Stimulated activated naive CD8-positive, alpha-beta T cell treated with anti-CD3 and anti-CD28 coated beads, Interleukin-15, Interleukin-2, amounts not matched to agents 100 ng/mL and 50 ng/mL, for 24 hours (primary cell): ENCODE results near the gene CYP3A7.
"Not testable (repeated sequence)": the region's sequence is repeated elsewhere in the genome, so short reads cannot be mapped to it uniquely, and the experiment has no call there.

Experiments used
- H3K27ac Mint-ChIP-seq: one replicate; pipeline ENCODE4 v1.8.0; 2021; ENCODE audit warnings: mild to moderate bottlenecking, mixed read lengths
- H3K27me3 Mint-ChIP-seq: one replicate; pipeline ENCODE4 v1.8.0; 2021; ENCODE audit warnings: mixed read lengths
- H3K36me3 Mint-ChIP-seq: one replicate; pipeline ENCODE4 v1.8.0; 2021; ENCODE audit warnings: low read depth, mixed read lengths
- H3K4me1 Mint-ChIP-seq: one replicate; pipeline ENCODE4 v1.8.0; 2021; ENCODE audit warnings: low read depth, mixed read lengths
- H3K4me3 Mint-ChIP-seq: one replicate; pipeline ENCODE4 v1.8.0; 2021; ENCODE audit warnings: mild to moderate bottlenecking, mixed read lengths
- H3K9me3 Mint-ChIP-seq: one replicate; pipeline ENCODE4 v1.8.0; 2021; ENCODE audit warnings: mixed read lengths

The CYP3A7 gene

DNA sequence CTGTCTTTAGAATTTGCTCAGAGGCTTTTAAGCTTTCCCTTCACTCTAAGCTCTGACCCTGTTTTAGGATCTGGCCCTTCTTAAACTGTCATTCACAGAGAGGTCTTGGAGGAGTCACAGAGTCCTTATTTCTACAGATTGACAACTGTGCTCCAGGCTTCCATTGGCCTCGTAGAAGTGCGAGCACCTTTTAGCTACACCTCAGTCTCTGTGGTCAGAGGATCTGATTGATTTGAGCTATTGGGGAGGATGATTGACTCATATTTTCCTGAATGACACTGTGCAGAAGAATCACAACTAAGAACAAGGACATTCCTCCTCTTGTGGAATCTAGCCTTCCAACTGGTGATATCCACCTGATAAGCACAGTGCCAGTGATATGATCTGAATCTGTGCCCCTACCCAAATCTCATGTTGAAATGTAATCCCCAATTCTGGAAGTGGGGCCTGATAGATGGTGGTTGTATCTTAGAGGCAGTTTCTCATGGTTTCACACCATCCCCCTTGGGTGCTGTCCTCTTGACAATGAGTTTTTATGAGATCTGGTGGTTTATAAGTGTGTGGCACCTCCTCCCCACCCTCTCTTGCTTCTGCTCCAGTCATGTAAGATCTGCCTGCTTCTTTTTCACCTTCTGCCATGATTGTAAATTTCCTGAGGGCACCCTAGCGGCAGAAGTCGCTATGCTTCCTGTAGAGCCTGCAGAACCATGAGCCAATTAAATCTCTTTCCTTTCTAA lies 3.2 kb downstream of the CYP3A7 start:
- no peak overlapping the region for H3K4me3 Mint-ChIP-seq
- no peak overlapping the region for H3K27ac Mint-ChIP-seq
- H3K4me1 Mint-ChIP-seq: peaks cover 16% of the 10 kb centered on the region
- no peaks in the 10 kb centered on the region for H3K9me3 Mint-ChIP-seq
- H3K36me3 Mint-ChIP-seq: no peaks in the 10 kb centered on the region
- H3K27me3 Mint-ChIP-seq: no peaks in the 10 kb centered on the region

GRCh38 chr7:99730992-99731391 lies 4.0 kb downstream of the CYP3A7 start:
- H3K4me1 Mint-ChIP-seq: peaks cover 16% of the 10 kb centered on the region
- no peaks in the 10 kb centered on the region for H3K36me3 Mint-ChIP-seq
- H3K27me3 Mint-ChIP-seq: no peaks in the 10 kb centered on the region
- H3K4me3 Mint-ChIP-seq: no peak overlapping the region
- no peaks in the 10 kb centered on the region for H3K9me3 Mint-ChIP-seq
- H3K27ac Mint-ChIP-seq: no peak overlapping the region

DNA sequence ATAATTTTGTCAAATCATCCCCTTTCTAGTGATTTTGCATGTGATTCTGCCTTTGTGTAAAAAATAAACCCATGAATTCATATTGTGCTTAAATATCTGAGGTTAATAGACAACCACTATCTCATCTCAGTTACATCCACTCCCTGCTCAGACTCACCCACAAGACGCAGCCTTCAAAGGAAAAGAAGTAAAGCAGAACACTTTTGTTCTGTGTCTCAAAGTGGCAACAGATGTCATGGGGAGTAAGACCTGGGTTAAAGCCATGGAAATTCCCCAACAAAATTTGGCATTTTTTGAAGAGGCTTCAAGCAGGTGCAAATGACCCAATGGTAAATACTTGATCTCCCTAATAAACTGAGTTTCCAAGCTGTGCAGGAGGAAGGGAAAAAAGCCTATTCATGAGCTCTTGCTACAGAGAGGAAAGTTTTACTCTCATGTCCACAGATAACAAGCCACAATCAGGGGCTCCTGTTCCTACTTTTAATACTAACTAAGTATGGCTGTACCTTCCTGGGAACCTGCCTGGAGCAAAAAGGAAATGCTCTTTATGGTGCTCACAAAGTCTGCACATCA lies 4.7 kb downstream of the CYP3A7 start:
- Mint-ChIP-seq H3K27ac (no peak overlapping the region), H3K4me1 (peaks cover 16% of the 10 kb centered on the region), H3K36me3 (no peaks in the 10 kb centered on the region), H3K27me3 (no peaks in the 10 kb centered on the region), H3K9me3 (no peaks in the 10 kb centered on the region), H3K4me3 (no peak overlapping the region)

GRCh38 chr7:99729486-99730237 lies 5.3 kb downstream of the CYP3A7 start:
- no peaks in the 10 kb centered on the region for H3K27me3 Mint-ChIP-seq
- H3K27ac Mint-ChIP-seq: no peak overlapping the region
- no peak overlapping the region for H3K4me3 Mint-ChIP-seq
- H3K4me1 Mint-ChIP-seq: peaks cover 16% of the 10 kb centered on the region
- H3K9me3 Mint-ChIP-seq: no peaks in the 10 kb centered on the region
- no peaks in the 10 kb centered on the region for H3K36me3 Mint-ChIP-seq

- peaks cover 16% of the 10 kb centered on the region for H3K4me1 Mint-ChIP-seq
- no peaks in the 10 kb centered on the region for H3K27me3 Mint-ChIP-seq
- H3K9me3 Mint-ChIP-seq: no peaks in the 10 kb centered on the region
- H3K27ac Mint-ChIP-seq: no peak overlapping the region
- no peaks in the 10 kb centered on the region for H3K36me3 Mint-ChIP-seq
- no peak overlapping the region for H3K4me3 Mint-ChIP-seq
These were observed 6.4 kb downstream of the CYP3A7 start for GRCh38 chr7:99728615-99729014.

DNA sequence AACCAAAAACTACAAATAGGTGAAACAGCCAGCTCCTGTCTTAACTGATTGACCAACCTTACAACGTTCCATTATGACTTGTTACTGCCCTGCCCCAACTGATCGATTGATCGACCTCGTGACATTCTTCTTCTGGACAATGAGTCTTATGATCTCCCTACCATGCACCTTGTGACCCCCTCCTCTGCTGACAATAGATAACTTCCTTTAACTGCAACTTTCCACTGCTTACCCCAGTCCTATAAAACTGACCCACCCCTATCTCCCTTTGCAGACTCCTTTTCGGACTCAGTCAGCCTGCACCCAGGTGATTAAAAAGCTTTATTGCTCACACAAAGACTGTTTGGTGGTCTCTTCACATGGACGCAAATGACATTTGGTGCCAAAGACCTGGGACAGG lies 11.8 kb downstream of the CYP3A7 start:
- not testable (repeated sequence) for H3K27ac Mint-ChIP-seq, H3K4me3 Mint-ChIP-seq, H3K9me3 Mint-ChIP-seq, H3K27me3 Mint-ChIP-seq, H3K36me3 Mint-ChIP-seq
- peaks cover 18% of the 10 kb centered on the region for H3K4me1 Mint-ChIP-seq

- no peak overlapping the region for H3K27ac Mint-ChIP-seq
- H3K36me3 Mint-ChIP-seq: no peaks in the 10 kb centered on the region
- peaks cover 4% of the 10 kb centered on the region for H3K9me3 Mint-ChIP-seq
- no peaks in the 10 kb centered on the region for H3K27me3 Mint-ChIP-seq
- H3K4me1 Mint-ChIP-seq: peaks cover 18% of the 10 kb centered on the region
- H3K4me3 Mint-ChIP-seq: no peak overlapping the region
These were observed 14.0 kb downstream of the CYP3A7 start for GRCh38 chr7:99720800-99721595.

DNA sequence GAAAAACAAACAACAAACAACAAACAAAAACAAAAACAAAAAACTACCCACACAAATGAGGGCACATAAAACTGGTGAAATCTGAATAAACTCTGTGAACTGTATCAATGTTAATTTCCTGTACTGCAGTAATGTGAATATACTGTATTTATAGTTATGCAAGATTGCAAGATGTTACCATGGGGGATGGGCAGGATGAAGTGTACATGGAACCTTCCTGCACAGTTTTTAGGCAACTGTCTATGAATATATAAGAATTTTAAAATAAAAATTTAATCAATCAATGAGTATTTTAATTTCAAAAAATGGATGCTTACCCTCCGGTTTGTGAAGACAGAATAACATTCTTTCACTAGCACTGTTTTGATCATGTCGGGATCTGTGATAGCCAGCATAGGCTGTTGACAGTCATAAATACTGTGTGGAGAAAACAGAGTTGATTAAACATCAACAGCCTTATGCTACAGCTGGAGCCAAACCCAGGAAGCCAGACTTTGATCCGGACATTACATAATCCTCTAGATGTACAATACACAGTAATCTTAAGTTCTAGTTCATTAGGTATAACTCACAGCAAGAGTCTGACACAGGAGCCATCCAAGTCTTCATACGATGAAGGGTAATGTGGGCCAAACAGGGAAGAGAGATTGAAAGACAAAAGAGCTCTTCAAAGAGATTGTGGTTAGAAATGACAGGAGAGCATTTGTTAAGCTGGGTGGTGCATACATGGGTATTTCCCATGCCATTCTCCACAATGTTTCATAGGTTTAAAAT lies 14.8 kb downstream of the CYP3A7 start:
- H3K36me3 Mint-ChIP-seq: peaks cover 6% of the 10 kb centered on the region
- no peak overlapping the region for H3K4me3 Mint-ChIP-seq
- H3K4me1 Mint-ChIP-seq: peaks cover 18% of the 10 kb centered on the region
- peaks cover 4% of the 10 kb centered on the region for H3K9me3 Mint-ChIP-seq
- no peaks in the 10 kb centered on the region for H3K27me3 Mint-ChIP-seq
- no peak overlapping the region for H3K27ac Mint-ChIP-seq

GRCh38 chr7:99713995-99714570 lies 20.9 kb downstream of the CYP3A7 start:
- H3K27ac Mint-ChIP-seq: no peak overlapping the region
- no peaks in the 10 kb centered on the region for H3K27me3 Mint-ChIP-seq

GRCh38 chr7:99709838-99710578 lies 25.0 kb downstream of the CYP3A7 start:
- Mint-ChIP-seq H3K4me3 (no peak overlapping the region), H3K4me1 (no peaks in the 10 kb centered on the region), H3K36me3 (peaks cover 28% of the 10 kb centered on the region), H3K27me3 (no peaks in the 10 kb centered on the region), H3K27ac (no peak overlapping the region), H3K9me3 (no peaks in the 10 kb centered on the region)

More at GRCh38 chr7:99713995-99714570, 20.9 kb downstream of the CYP3A7 start:
- peaks cover 4% of the 10 kb centered on the region for H3K9me3 Mint-ChIP-seq
- peaks cover 28% of the 10 kb centered on the region for H3K36me3 Mint-ChIP-seq
- H3K4me1 Mint-ChIP-seq: no peaks in the 10 kb centered on the region
- H3K4me3 Mint-ChIP-seq: no peak overlapping the region

- Mint-ChIP-seq H3K4me1 (no peaks in the 10 kb centered on the region), H3K27me3 (no peaks in the 10 kb centered on the region), H3K9me3 (no peaks in the 10 kb centered on the region), H3K4me3 (no peak overlapping the region), H3K36me3 (peaks cover 20% of the 10 kb centered on the region), H3K27ac (no peak overlapping the region)
These were observed 25.7 kb downstream of the CYP3A7 start for GRCh38 chr7:99709260-99709659.

- H3K9me3 Mint-ChIP-seq: no peaks in the 10 kb centered on the region
- H3K27ac Mint-ChIP-seq: no peak overlapping the region
- H3K36me3 Mint-ChIP-seq: peaks cover 14% of the 10 kb centered on the region
- H3K27me3 Mint-ChIP-seq: no peaks in the 10 kb centered on the region
- H3K4me1 Mint-ChIP-seq: no peaks in the 10 kb centered on the region
- no peak overlapping the region for H3K4me3 Mint-ChIP-seq
These were observed 27.9 kb downstream of the CYP3A7 start for GRCh38 chr7:99707096-99707495.

- Mint-ChIP-seq H3K27ac (no peak overlapping the region), H3K9me3 (no peaks in the 10 kb centered on the region), H3K4me1 (peaks cover 5% of the 10 kb centered on the region), H3K36me3 (no peaks in the 10 kb centered on the region), H3K27me3 (no peaks in the 10 kb centered on the region), H3K4me3 (no peak overlapping the region)
These were observed 35.0 kb downstream of the CYP3A7 start for GRCh38 chr7:99699946-99700345.
